Measurements from ENCODE around the gene PLXDC1.

The PLXDC1 gene

GRCh38 chr17:39151150-39151942 is at the start of gene PLXDC1:
Gene PLXDC1 (minus strand): TSS chr17:39151637. CDS start chr17:39151437, 200 bp downstream.
- Histone ChIP-seq H3K4me1 (ENCODE audit: insufficient read depth, low read length) (peaks cover 16% of the 10 kb centered on the region), H3K36me3 (ENCODE audit: insufficient read depth, low read length) (no peaks in the 10 kb centered on the region), H3K27me3 (ENCODE audit: insufficient read depth, low read length) (peaks cover 39% of the 10 kb centered on the region), H2AFZ (ENCODE audit: low read depth, low read length) (no peak within 1 kb of the TSS), H3K4me3 (ENCODE audit: low read length) (peak within 1 kb of the TSS; percentile 69), H3K9me3 (ENCODE audit: low read length) (no peaks in the 10 kb centered on the region)

- H3K36me3 ChIP-seq (ENCODE audit: insufficient read depth, low read length) = peaks cover 36% of the 10 kb centered on the region
- H3K9me3 ChIP-seq (ENCODE audit: low read length) = no peaks in the 10 kb centered on the region
- no peak overlapping the region for H2AFZ ChIP-seq (ENCODE audit: low read depth, low read length)
- peaks cover 30% of the 10 kb centered on the region for H3K4me1 ChIP-seq (ENCODE audit: insufficient read depth, low read length)
- peak overlapping the region; percentile 96 for H3K4me3 ChIP-seq (ENCODE audit: low read length)
- no peaks in the 10 kb centered on the region for H3K27me3 ChIP-seq (ENCODE audit: insufficient read depth, low read length)
Measured at GRCh38 chr17:39200957-39201510, 49.6 kb upstream of the PLXDC1 start.

- H3K9me3 ChIP-seq (ENCODE audit: low read length) = no peaks in the 10 kb centered on the region
- no peaks in the 10 kb centered on the region for H3K27me3 ChIP-seq (ENCODE audit: insufficient read depth, low read length)
- H3K4me1 ChIP-seq (ENCODE audit: insufficient read depth, low read length) = peaks cover 38% of the 10 kb centered on the region
Measured at GRCh38 chr17:39200070-39200879, 48.8 kb upstream of the PLXDC1 start, which contains the start of gene RPL19. Gene RPL19 (plus strand): TSS chr17:39200283. CDS start chr17:39200345, 62 bp downstream.

GRCh38 chr17:39199820-39200069 is 48.3 kb upstream of the PLXDC1 start:
- Histone ChIP-seq H3K36me3 (ENCODE audit: insufficient read depth, low read length) (peaks cover 31% of the 10 kb centered on the region), H3K4me3 (ENCODE audit: low read length) (peak overlapping the region; percentile 96), H3K27me3 (ENCODE audit: insufficient read depth, low read length) (no peaks in the 10 kb centered on the region), H2AFZ (ENCODE audit: low read depth, low read length) (peak overlapping the region; percentile 39), H3K9me3 (ENCODE audit: low read length) (no peaks in the 10 kb centered on the region), H3K4me1 (ENCODE audit: insufficient read depth, low read length) (peaks cover 43% of the 10 kb centered on the region)

More at GRCh38 chr17:39200070-39200879, 48.8 kb upstream of the PLXDC1 start, which contains the start of gene RPL19:
- Histone ChIP-seq H3K4me3 (ENCODE audit: low read length) (peak within 1 kb of the TSS; percentile 96), H2AFZ (ENCODE audit: low read depth, low read length) (peak within 1 kb of the TSS; percentile 39), H3K36me3 (ENCODE audit: insufficient read depth, low read length) (peaks cover 36% of the 10 kb centered on the region)

GRCh38 chr17:39198186-39198566 is 46.7 kb upstream of the PLXDC1 start:
- no peaks in the 10 kb centered on the region for H3K9me3 ChIP-seq (ENCODE audit: low read length)
- H3K27me3 ChIP-seq (ENCODE audit: insufficient read depth, low read length) = no peaks in the 10 kb centered on the region
- peak overlapping the region; percentile 16 for H2AFZ ChIP-seq (ENCODE audit: low read depth, low read length)
- H3K4me1 ChIP-seq (ENCODE audit: insufficient read depth, low read length) = peaks cover 44% of the 10 kb centered on the region
- peaks cover 19% of the 10 kb centered on the region for H3K36me3 ChIP-seq (ENCODE audit: insufficient read depth, low read length)
- H3K4me3 ChIP-seq (ENCODE audit: low read length) = peak overlapping the region; percentile 71

GRCh38 chr17:39197380-39198185 is 46.1 kb upstream of the PLXDC1 start, which contains the start of gene CACNB1:
Gene CACNB1 (minus strand): TSS chr17:39197669. CDS start chr17:39197495, 174 bp downstream.
- peaks cover 18% of the 10 kb centered on the region for H3K36me3 ChIP-seq (ENCODE audit: insufficient read depth, low read length)
- H3K4me3 ChIP-seq (ENCODE audit: low read length) = peak within 1 kb of the TSS; percentile 71
- H3K27me3 ChIP-seq (ENCODE audit: insufficient read depth, low read length) = no peaks in the 10 kb centered on the region
- H3K4me1 ChIP-seq (ENCODE audit: insufficient read depth, low read length) = peaks cover 44% of the 10 kb centered on the region
- H2AFZ ChIP-seq (ENCODE audit: low read depth, low read length) = peak within 1 kb of the TSS; percentile 31
- H3K9me3 ChIP-seq (ENCODE audit: low read length) = no peaks in the 10 kb centered on the region

- H3K4me3 ChIP-seq (ENCODE audit: low read length) = peak overlapping the region; percentile 71
- H3K36me3 ChIP-seq (ENCODE audit: insufficient read depth, low read length) = peaks cover 17% of the 10 kb centered on the region
- H3K9me3 ChIP-seq (ENCODE audit: low read length) = no peaks in the 10 kb centered on the region
- no peaks in the 10 kb centered on the region for H3K27me3 ChIP-seq (ENCODE audit: insufficient read depth, low read length)
- peak overlapping the region; percentile 31 for H2AFZ ChIP-seq (ENCODE audit: low read depth, low read length)
- H3K4me1 ChIP-seq (ENCODE audit: insufficient read depth, low read length) = peaks cover 40% of the 10 kb centered on the region
Measured at GRCh38 chr17:39196808-39197291, 45.4 kb upstream of the PLXDC1 start.

- H3K9me3 ChIP-seq (ENCODE audit: low read length) = no peaks in the 10 kb centered on the region
- H2AFZ ChIP-seq (ENCODE audit: low read depth, low read length) = no peak overlapping the region
- H3K4me1 ChIP-seq (ENCODE audit: insufficient read depth, low read length) = peaks cover 36% of the 10 kb centered on the region
- H3K36me3 ChIP-seq (ENCODE audit: insufficient read depth, low read length) = peaks cover 17% of the 10 kb centered on the region
- H3K4me3 ChIP-seq (ENCODE audit: low read length) = peak overlapping the region; percentile 71
- no peaks in the 10 kb centered on the region for H3K27me3 ChIP-seq (ENCODE audit: insufficient read depth, low read length)
Measured at GRCh38 chr17:39196241-39196807, 44.9 kb upstream of the PLXDC1 start.

GRCh38 chr17:39195568-39196160 is 44.2 kb upstream of the PLXDC1 start:
- no peaks in the 10 kb centered on the region for H3K9me3 ChIP-seq (ENCODE audit: low read length)
- peaks cover 30% of the 10 kb centered on the region for H3K4me1 ChIP-seq (ENCODE audit: insufficient read depth, low read length)
- H3K27me3 ChIP-seq (ENCODE audit: insufficient read depth, low read length) = no peaks in the 10 kb centered on the region
- H3K4me3 ChIP-seq (ENCODE audit: low read length) = no peak overlapping the region
- H3K36me3 ChIP-seq (ENCODE audit: insufficient read depth, low read length) = peaks cover 20% of the 10 kb centered on the region
- no peak overlapping the region for H2AFZ ChIP-seq (ENCODE audit: low read depth, low read length)

- Histone ChIP-seq H3K27me3 (ENCODE audit: insufficient read depth, low read length) (no peaks in the 10 kb centered on the region), H3K4me1 (ENCODE audit: insufficient read depth, low read length) (peaks cover 27% of the 10 kb centered on the region), H2AFZ (ENCODE audit: low read depth, low read length) (no peak overlapping the region), H3K36me3 (ENCODE audit: insufficient read depth, low read length) (peaks cover 20% of the 10 kb centered on the region), H3K9me3 (ENCODE audit: low read length) (no peaks in the 10 kb centered on the region), H3K4me3 (ENCODE audit: low read length) (no peak overlapping the region)
Measured at GRCh38 chr17:39194985-39195524, 43.6 kb upstream of the PLXDC1 start.

- Histone ChIP-seq H2AFZ (ENCODE audit: low read depth, low read length) (no peak overlapping the region), H3K4me1 (ENCODE audit: insufficient read depth, low read length) (peaks cover 27% of the 10 kb centered on the region), H3K27me3 (ENCODE audit: insufficient read depth, low read length) (no peaks in the 10 kb centered on the region), H3K9me3 (ENCODE audit: low read length) (no peaks in the 10 kb centered on the region), H3K36me3 (ENCODE audit: insufficient read depth, low read length) (peaks cover 20% of the 10 kb centered on the region), H3K4me3 (ENCODE audit: low read length) (no peak overlapping the region)
Measured at GRCh38 chr17:39194089-39194984, 42.9 kb upstream of the PLXDC1 start.

All from neuron (in vitro differentiated cells).